GM12878 (cell line): ENCODE results near the gene ADCYAP1R1. TPM values are rescaled to one million over a fixed set of nuclear protein-coding genes. Genes with fewer than 3 reads are reported as not detected.

ENCODE experiments used
- ATAC-seq: fragments of 200-7000 bp; cut with Tn5 transposase; 3 replicates; pipeline ENCODE4 v1.9.1; 2020; ENCODE audit warnings: mild to moderate bottlenecking, moderate library complexity
- BruUV-seq: library from RNA; stranded (reverse); fragments of 400-500 nt; replicated peaks from 2 replicates; lab custom pipeline; 2021; lab: Mats Ljungman, UMichigan
- CTCF ChIA-PET: fragments of 300-600 bp; sonication (Branson Sonifier 250); formaldehyde crosslinking; extraction: SDS; loops from one replicate; lab custom pipeline; 2021; ENCODE audit warnings: inconsistent platforms; lab: Yijun Ruan, JAX
- POLR2A ChIA-PET: fragments of 350-600 bp; formaldehyde crosslinking; extraction: SDS; loops from one replicate; lab custom pipeline; 2021; ENCODE audit warnings: inconsistent platforms; lab: Charles Lee
- RAD21 ChIA-PET: fragments of 300-600 bp; sonication (Branson Sonifier 250); formaldehyde crosslinking; loops from one replicate; lab custom pipeline; 2023; ENCODE audit warnings: antibody characterized with exemption; ENCODE audit not compliant: unreplicated experiment; lab: Charles Lee
- SMC1A ChIA-PET: fragments of 300-600 bp; sonication (Branson Sonifier 250); formaldehyde crosslinking; loops from one replicate; lab custom pipeline; 2023; ENCODE audit not compliant: unreplicated experiment, uncharacterized antibody; lab: Charles Lee
- DNase-seq: peaks from one replicate; pipeline ENCODE4 v3.0.0-alpha.2; 2011; ENCODE audit warnings: low read depth, low spot score
- FAIRE-seq: peaks from 3 replicates; lab custom pipeline; 2011; peaks lifted over from hg19 to GRCh38; lab: Jason Lieb, UNC
- H2AFZ ChIP-seq: 2 replicates; pipeline ENCODE4 v1.6.0; 2011; ENCODE audit warnings: low read depth, low read length, control low read depth; ENCODE audit not compliant: control insufficient read depth
- H3K27ac ChIP-seq: 2 replicates; pipeline ENCODE4 v1.5.1; 2011; ENCODE audit warnings: control low read depth; ENCODE audit not compliant: control insufficient read depth, insufficient read depth
- H3K27me3 ChIP-seq, 2 experiments: replicated peaks in 1 of 2; 2 replicates each; pipeline versions ENCODE4 v1.6.0 to v1.6.1; 2011; ENCODE audit warnings: low read length in 1 of 2; ENCODE audit not compliant: control insufficient read depth in 2 of 2, insufficient read depth in 2 of 2
- H3K36me3 ChIP-seq, 2 experiments: 2 replicates each; pipeline ENCODE4 v1.5.1; 2011; ENCODE audit warnings: low read length in 1 of 2; ENCODE audit not compliant: control insufficient read depth in 2 of 2, insufficient read depth in 2 of 2
- H3K4me1 ChIP-seq: 2 replicates; pipeline ENCODE4 v1.6.1; 2011; ENCODE audit warnings: mild to moderate bottlenecking, low read length, moderate library complexity, mixed read lengths; ENCODE audit not compliant: control insufficient read depth, insufficient read depth
- H3K4me2 ChIP-seq: 2 replicates; pipeline ENCODE4 v1.6.0; 2011; ENCODE audit warnings: control low read depth; ENCODE audit not compliant: control insufficient read depth, insufficient read depth
- H3K4me3 ChIP-seq: fragments of 200-600 bp; sonication (generic); 2 replicates; pipeline ENCODE4 v1.5.1; 2016
- H3K79me2 ChIP-seq: 2 replicates; pipeline ENCODE4 v1.6.0; 2011; ENCODE audit warnings: low read length; ENCODE audit not compliant: control insufficient read depth, insufficient read depth
- H3K9ac ChIP-seq: 2 replicates; pipeline ENCODE4 v1.8.0; 2011; ENCODE audit warnings: low read length, control low read depth, mixed read lengths; ENCODE audit not compliant: control insufficient read depth, insufficient read depth
- H3K9me3 ChIP-seq: replicated peaks from 3 replicates; pipeline ENCODE4 v1.5.1; 2011; ENCODE audit warnings: mild to moderate bottlenecking, low read length; ENCODE audit not compliant: control insufficient read depth, insufficient read depth
- H4K20me1 ChIP-seq: 2 replicates; pipeline ENCODE4 v1.6.0; 2011; ENCODE audit not compliant: control insufficient read depth, insufficient read depth
- CREB1 ChIP-seq: IDR thresholded peaks from 2 replicates; pipeline ENCODE4 v1.6.1; 2012; ENCODE audit warnings: low read depth, mild to moderate bottlenecking, inconsistent platforms
- HSF1 ChIP-seq: fragments of 150-350 bp; IDR thresholded peaks from 2 replicates; pipeline ENCODE4 v1.6.1; 2014; ENCODE audit warnings: mild to moderate bottlenecking, low read depth, low read length
- LARP7 ChIP-seq: fragments of 450-650 bp; IDR thresholded peaks from 2 replicates; pipeline ENCODE4 v1.6.1; 2017; ENCODE audit warnings: mild to moderate bottlenecking
- MYC ChIP-seq: IDR thresholded peaks from 2 replicates; pipeline ENCODE4 v1.6.1; 2011; ENCODE audit warnings: mild to moderate bottlenecking, low read length, moderate library complexity, inconsistent platforms; ENCODE audit not compliant: insufficient read depth, insufficient replicate concordance, insufficient read length, severe bottlenecking
- PBX3 ChIP-seq: IDR thresholded peaks from 2 replicates; pipeline ENCODE4 v1.6.1; 2011; ENCODE audit warnings: mild to moderate bottlenecking, low read depth, low read length, moderate library complexity; ENCODE audit not compliant: insufficient replicate concordance
- RAD21 ChIP-seq: IDR thresholded peaks from 2 replicates; pipeline ENCODE4 v1.6.1; 2011; ENCODE audit warnings: mild to moderate bottlenecking, low read depth, low read length, moderate library complexity; ENCODE audit not compliant: insufficient read depth
- RELB ChIP-seq: fragments of 450-650 bp; IDR thresholded peaks from 2 replicates; pipeline ENCODE4 v1.6.1; 2017; ENCODE audit warnings: low read depth, mild to moderate bottlenecking, moderate library complexity
- SIX5 ChIP-seq: IDR thresholded peaks from 2 replicates; pipeline ENCODE4 v1.6.1; 2011; ENCODE audit warnings: mild to moderate bottlenecking, low read depth, low read length, moderate library complexity; ENCODE audit not compliant: severe bottlenecking
- TCF7 ChIP-seq: IDR thresholded peaks from 2 replicates; pipeline ENCODE4 v1.6.1; 2014; ENCODE audit warnings: antibody characterized with exemption, borderline replicate concordance
- WGBS: methylation state at CpG from one replicate; pipeline ENCODE4 v1.1.6; 2016; ENCODE audit warnings: low lambda C conversion rate; ENCODE audit not compliant: insufficient replicate concordance, insufficient coverage; ENCODE audit errors: missing lambda C conversion rate; 5-methylcytosine and 5-hydroxymethylcytosine counted together
- in situ Hi-C: fragments of 300-500 bp; cut with MboI; formaldehyde crosslinking; loops from 9 replicates; pipeline ENCODE4 v1.14.3; 2018; ENCODE audit warnings: mixed read lengths
- intact Hi-C: fragments of 100-400 bp; cut with micrococcal nuclease; formaldehyde crosslinking; loops from one replicate; pipeline ENCODE4 v1.14.2; 2022; ENCODE audit not compliant: unreplicated experiment
- polyA plus RNA-seq, 11 experiments: library from polyadenylated mRNA; depleted of rRNA in 4 of 11; unstranded in 6 of 11; stranded (reverse) in 5 of 11; fragments of >200 nt; fragmentation: Nextera tagmentation in 4 of 11; fragmentation: Illumina TruSeq in 1 of 11; extraction: Ambion mirVana in 4 of 11; extraction: Trizol in 1 of 11; gene quantifications; 1 replicate in 1 of 11; 2 replicates in 10 of 11; pipeline versions ENCODE4 v1.2.1 to v1.2.3, GENCODE V29; 2011 to 2016; ENCODE audit warnings: inconsistent platforms in 2 of 11, missing spikeins in 2 of 11, low read depth in 1 of 11
- total RNA-seq, 4 experiments: library from RNA; depleted of rRNA in 3 of 4; stranded (reverse); fragments of >200 nt in 3 of 4; fragmentation: Illumina TruSeq in 1 of 4; extraction: Trizol in 1 of 4; gene quantifications; 2 replicates each; pipeline versions ENCODE4 v1.2.1 to v1.2.3, GENCODE V29; 2013 to 2021

The ADCYAP1R1 gene
- total and polyA plus RNA-seq, 10 of the 15 experiments (the other 5 are each of a cell fraction or from before 2014, with no cell fraction given), result not detected

- TF ChIP-seq SIX5 (no peak), PBX3 (no peak), TCF7 (no peak)
Measured at GRCh38 chr7:31109751-31110150, 57.6 kb downstream of the ADCYAP1R1 start (continued).

GRCh38 chr7:31110331-31111108 lies 58.4 kb downstream of the ADCYAP1R1 start:
- RAD21 ChIA-PET, result no interaction called here
- DNase-seq, result no peak
- intact Hi-C loops, result no loop called here

More at GRCh38 chr7:31110331-31111108, 58.4 kb downstream of the ADCYAP1R1 start:
- Histone ChIP-seq H3K27ac (no peak overlapping the region), H4K20me1 (no peaks in the 10 kb centered on the region), H3K9ac (no peak overlapping the region), H3K4me2 (no peak overlapping the region), H3K79me2 (no peaks in the 10 kb centered on the region), H3K4me3 (no peak overlapping the region), H2AFZ (no peak overlapping the region), H3K9me3 (no peaks in the 10 kb centered on the region), H3K4me1 (no peaks in the 10 kb centered on the region), H3K36me3 (no peaks in the 10 kb centered on the region), H3K27me3 (0 out of 4 replicates have a peak, but pooled peaks cover 0 to 3% of the 10 kb centered on the region in 2 experiments)
- ChIA-PET POLR2A (no interaction called here), SMC1A (no interaction called here), CTCF (interaction anchor here (2.5 to 6.2 kb wide), 2 partner anchors 12 to 125 kb away, joined by 6 to 30 read pairs; no protein-coding TSS in a partner anchor)
- 8% methylated on average over 7 of the region's 7 CpGs for WGBS
- FAIRE-seq, result no peak
- BruUV-seq, result no TSS peak
- in situ Hi-C loops, result no loop called here
- TF ChIP-seq MYC (no peak), RELB (no peak), LARP7 (no peak), RAD21 (no peak), HSF1 (no peak), CREB1 (no peak)
- no peak for ATAC-seq
